ENCODE data around the gene RYR2.
"Not testable (repeated sequence)": the region's sequence is repeated elsewhere in the genome, so short reads cannot be mapped to it uniquely, and the experiment has no call there.

The RYR2 gene

GRCh38 chr1:237112663-237113062, 70.7 kb downstream of the RYR2 start:
- H3K4me3 ChIP-seq (replicated peaks; ENCODE audit: low read depth, low read length): no peak overlapping the region
- no peak for TF ChIP-seq CTCF (IDR thresholded peaks at IDR 0.05; ENCODE audit: low read length, missing control alignments)
- no peak for DNase-seq (ENCODE audit: low read depth)

- DNase-seq (ENCODE audit: low read depth): no peak
- no peak overlapping the region for H3K4me3 ChIP-seq (replicated peaks; ENCODE audit: low read depth, low read length)
- no peak for TF ChIP-seq CTCF (IDR thresholded peaks at IDR 0.05; ENCODE audit: low read length, missing control alignments)
Observed at GRCh38 chr1:237115035-237115434, 73.1 kb downstream of the RYR2 start.

GRCh38 chr1:237119091-237119490, 77.1 kb downstream of the RYR2 start:
- DNase-seq (ENCODE audit: low read depth): no peak
- TF ChIP-seq CTCF (IDR thresholded peaks at IDR 0.05; ENCODE audit: low read length, missing control alignments): no peak

GRCh38 chr1:237120683-237121082, 78.7 kb downstream of the RYR2 start:
- DNase-seq (ENCODE audit: low read depth): no peak
- TF ChIP-seq CTCF (IDR thresholded peaks at IDR 0.05; ENCODE audit: low read length, missing control alignments): no peak
- H3K4me3 ChIP-seq (replicated peaks; ENCODE audit: low read depth, low read length): no peak overlapping the region

More at GRCh38 chr1:237119091-237119490, 77.1 kb downstream of the RYR2 start:
- H3K4me3 ChIP-seq (replicated peaks; ENCODE audit: low read depth, low read length): no peak overlapping the region

- H3K4me3 ChIP-seq (replicated peaks; ENCODE audit: low read depth, low read length): no peak overlapping the region
- peak; percentile 4 for TF ChIP-seq CTCF (IDR thresholded peaks at IDR 0.05; ENCODE audit: low read length, missing control alignments)
- DNase-seq (ENCODE audit: low read depth): no peak
Observed at GRCh38 chr1:237124856-237125462, 83.0 kb downstream of the RYR2 start.

- H3K4me3 ChIP-seq (replicated peaks; ENCODE audit: low read depth, low read length): no peak overlapping the region
- no peak for TF ChIP-seq CTCF (IDR thresholded peaks at IDR 0.05; ENCODE audit: low read length, missing control alignments)
- no peak for DNase-seq (ENCODE audit: low read depth)
Observed at GRCh38 chr1:237126180-237126579, 84.2 kb downstream of the RYR2 start.

GRCh38 chr1:237127301-237127700, 85.3 kb downstream of the RYR2 start:
- not testable (repeated sequence) for DNase-seq (ENCODE audit: low read depth); H3K4me3 ChIP-seq (replicated peaks; ENCODE audit: low read depth, low read length)
